Measurements from ENCODE around the gene MYH14. TPM values are rescaled to one million over a fixed set of nuclear protein-coding genes. Genes with fewer than 3 reads are reported as not detected.

The MYH14 gene
- total RNA-seq, 2 experiments from 2014 or later, result not detected

- Histone ChIP-seq H3K9me2 (ENCODE audit: insufficient read depth, low read length) (no peaks in the 10 kb centered on the region), H3K4me2 (ENCODE audit: low read length) (no peak overlapping the region), H3K4me3 (ENCODE audit: low read depth, low read length, poor library complexity, severe bottlenecking) (no peak overlapping the region), H3K4me1 (ENCODE audit: insufficient read depth, low read length, poor library complexity, severe bottlenecking) (peaks cover 13% of the 10 kb centered on the region), H3K36me3 (ENCODE audit: insufficient read depth, low read length) (peaks cover 12% of the 10 kb centered on the region), H3K79me2 (ENCODE audit: insufficient read depth, low read depth, low read length) (no peaks in the 10 kb centered on the region), H2AFZ (ENCODE audit: low read length) (no peak overlapping the region), H3K9me3 (ENCODE audit: low read length) (no peaks in the 10 kb centered on the region), H3K27ac (ENCODE audit: low read depth, low read length, poor library complexity, severe bottlenecking) (no peak overlapping the region), H4K20me1 (ENCODE audit: insufficient read depth, low read length) (no peaks in the 10 kb centered on the region)
- BruUV-seq (replicated peaks), result TSS peak; percentile 67
- intact Hi-C loops (cut with micrococcal nuclease; ENCODE audit: unreplicated experiment), result no loop called here
- TF ChIP-seq CTCF (conservative IDR thresholded peaks at IDR 0.05; ENCODE audit: low read length) (no peak), EZH2phosphoT487 (IDR thresholded peaks at IDR 0.05; ENCODE audit: borderline replicate concordance, low read depth, low read length) (no peak)
- ChIA-PET CTCF (ENCODE audit: unreplicated experiment) (no interaction called here), POLR2A (no interaction called here)
- DNase-seq (ENCODE audit: low spot score), result no peak
Observed at GRCh38 chr19:50312967-50313811, 109.8 kb downstream of the MYH14 start.

DNA sequence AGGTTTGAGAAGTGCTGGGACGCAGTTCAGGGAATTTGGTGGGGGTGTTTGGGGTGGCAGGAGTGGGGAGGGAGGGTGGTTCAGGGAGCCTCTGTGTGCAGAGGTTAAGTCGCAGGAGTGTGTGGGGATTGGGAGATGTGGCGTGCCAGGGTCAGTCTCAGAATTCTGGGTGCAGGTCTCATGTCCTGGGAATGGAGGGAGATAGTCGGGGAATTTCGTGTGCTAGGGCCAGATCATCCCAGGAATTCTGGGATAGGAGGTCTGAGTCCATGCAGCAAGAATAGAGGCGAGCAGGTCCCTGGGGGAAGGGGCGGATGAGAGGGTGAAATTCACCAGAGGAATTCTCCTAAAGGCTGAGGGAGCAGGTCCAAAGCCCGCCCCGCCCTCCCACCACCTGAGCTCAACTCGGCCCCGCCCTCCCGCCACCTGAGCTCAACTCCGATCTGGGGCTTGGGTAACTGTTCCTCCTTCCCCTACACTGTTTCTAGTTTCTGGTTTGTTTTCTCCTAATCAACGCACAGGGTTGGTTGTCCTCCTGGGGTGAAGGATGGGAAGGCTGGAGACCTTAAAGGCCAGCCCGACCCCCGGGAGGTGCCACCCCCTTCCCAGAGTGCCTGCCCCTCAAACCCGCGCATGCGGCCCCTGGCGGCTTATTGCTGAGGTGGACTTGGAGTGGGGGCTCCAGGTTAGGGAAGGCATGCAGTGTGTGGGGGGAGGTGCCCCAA, 110.6 kb downstream of the MYH14 start:
- intact Hi-C loops (cut with micrococcal nuclease; ENCODE audit: unreplicated experiment), result no loop called here
- no peak for DNase-seq (ENCODE audit: low spot score)
- H3K27ac ChIP-seq (ENCODE audit: low read depth, low read length, poor library complexity, severe bottlenecking), result no peak overlapping the region
- peaks cover 13% of the 10 kb centered on the region for H3K4me1 ChIP-seq (ENCODE audit: insufficient read depth, low read length, poor library complexity, severe bottlenecking)
- H4K20me1 ChIP-seq (ENCODE audit: insufficient read depth, low read length), result no peaks in the 10 kb centered on the region
- no peaks in the 10 kb centered on the region for H3K9me2 ChIP-seq (ENCODE audit: insufficient read depth, low read length)
- CTCF ChIA-PET (ENCODE audit: unreplicated experiment), result interaction anchor here (0.6 kb wide), 1 partner anchor 1094 kb away, joined by 6 read pairs; no protein-coding TSS in a partner anchor
- no peaks in the 10 kb centered on the region for H3K9me3 ChIP-seq (ENCODE audit: low read length)
- no TSS peak for BruUV-seq (replicated peaks)
- H3K36me3 ChIP-seq (ENCODE audit: insufficient read depth, low read length), result peaks cover 20% of the 10 kb centered on the region
- H3K4me3 ChIP-seq (ENCODE audit: low read depth, low read length, poor library complexity, severe bottlenecking), result no peak overlapping the region
- no peak for TF ChIP-seq EZH2phosphoT487 (IDR thresholded peaks at IDR 0.05; ENCODE audit: borderline replicate concordance, low read depth, low read length)
- no peak for TF ChIP-seq CTCF (conservative IDR thresholded peaks at IDR 0.05; ENCODE audit: low read length)
- H2AFZ ChIP-seq (ENCODE audit: low read length), result no peak overlapping the region
- POLR2A ChIA-PET, result no interaction called here
- H3K79me2 ChIP-seq (ENCODE audit: insufficient read depth, low read depth, low read length), result no peaks in the 10 kb centered on the region
- H3K4me2 ChIP-seq (ENCODE audit: low read length), result no peak overlapping the region
